Body of pancreas (tissue), 4 donors: ENCODE measurements around the gene SLX9.

Source experiments
- CTCF ChIP-seq, 7 experiments: fragments of 450-650 bp in 4 of 7; fragments of 200-600 bp in 3 of 7; sonication (generic) in 3 of 7; IDR thresholded peaks; one replicate each; pipeline ENCODE4 v1.5.1; 2016 to 2019; ENCODE audit warnings: antibody characterized with exemption in 7 of 7
- POLR2A ChIP-seq, 3 donors: fragments of 450-650 bp; IDR thresholded peaks; one replicate each; pipeline ENCODE4 v1.6.1; 2016; ENCODE audit warnings: antibody characterized with exemption in 3 of 3, mild to moderate bottlenecking in 2 of 3

GRCh38 chr21:44955798-44956175 is 16.0 kb downstream of the SLX9 start:
- TF ChIP-seq CTCF (IDR thresholded peaks at IDR 0.05) (no peak), POLR2A (IDR thresholded peaks at IDR 0.05) (no peak)
